ENCODE data around the gene MEST.

DNA sequence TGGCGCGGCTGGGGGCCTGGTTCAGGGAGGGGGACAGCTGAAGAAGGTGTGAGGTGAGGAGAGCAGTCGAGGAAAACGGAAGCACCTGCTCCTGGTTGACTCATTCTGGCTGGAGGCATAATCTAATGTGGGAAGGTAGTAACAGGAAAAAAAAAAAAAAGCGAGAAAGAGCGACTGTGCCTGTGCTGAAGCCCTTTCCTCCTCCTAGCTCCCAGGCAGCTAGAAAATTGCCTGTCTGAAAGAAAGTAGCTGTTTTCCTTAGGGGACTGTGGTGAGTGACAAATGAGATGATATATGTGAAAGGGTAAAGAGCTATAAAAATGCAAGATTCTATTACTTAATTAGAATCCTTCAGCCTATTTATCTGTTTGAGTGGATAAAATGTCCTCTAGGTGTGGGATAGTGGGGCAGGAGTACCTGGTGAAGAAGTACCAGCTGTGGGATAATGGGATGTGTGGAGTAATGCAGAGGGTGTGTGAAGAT, 4.9 kb upstream of the MEST start:
- TF ChIP-seq, protein P1, sequence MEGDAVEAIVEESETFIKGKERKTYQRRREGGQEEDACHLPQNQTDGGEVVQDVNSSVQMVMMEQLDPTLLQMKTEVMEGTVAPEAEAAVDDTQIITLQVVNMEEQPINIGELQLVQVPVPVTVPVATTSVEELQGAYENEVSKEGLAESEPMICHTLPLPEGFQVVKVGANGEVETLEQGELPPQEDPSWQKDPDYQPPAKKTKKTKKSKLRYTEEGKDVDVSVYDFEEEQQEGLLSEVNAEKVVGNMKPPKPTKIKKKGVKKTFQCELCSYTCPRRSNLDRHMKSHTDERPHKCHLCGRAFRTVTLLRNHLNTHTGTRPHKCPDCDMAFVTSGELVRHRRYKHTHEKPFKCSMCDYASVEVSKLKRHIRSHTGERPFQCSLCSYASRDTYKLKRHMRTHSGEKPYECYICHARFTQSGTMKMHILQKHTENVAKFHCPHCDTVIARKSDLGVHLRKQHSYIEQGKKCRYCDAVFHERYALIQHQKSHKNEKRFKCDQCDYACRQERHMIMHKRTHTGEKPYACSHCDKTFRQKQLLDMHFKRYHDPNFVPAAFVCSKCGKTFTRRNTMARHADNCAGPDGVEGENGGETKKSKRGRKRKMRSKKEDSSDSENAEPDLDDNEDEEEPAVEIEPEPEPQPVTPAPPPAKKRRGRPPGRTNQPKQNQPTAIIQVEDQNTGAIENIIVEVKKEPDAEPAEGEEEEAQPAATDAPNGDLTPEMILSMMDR (IDR thresholded peaks at IDR 0.05): no peak
- no peak for TF ChIP-seq POLR2A (IDR thresholded peaks at IDR 0.05)
